NCI-H2107 (cell line): ENCODE data around the gene ZXDC.

Experiments
- DNase-seq: peaks from one replicate; lab custom pipeline; 2025; lab: John Stamatoyannopoulos, UW

Gene ZXDC

DNA sequence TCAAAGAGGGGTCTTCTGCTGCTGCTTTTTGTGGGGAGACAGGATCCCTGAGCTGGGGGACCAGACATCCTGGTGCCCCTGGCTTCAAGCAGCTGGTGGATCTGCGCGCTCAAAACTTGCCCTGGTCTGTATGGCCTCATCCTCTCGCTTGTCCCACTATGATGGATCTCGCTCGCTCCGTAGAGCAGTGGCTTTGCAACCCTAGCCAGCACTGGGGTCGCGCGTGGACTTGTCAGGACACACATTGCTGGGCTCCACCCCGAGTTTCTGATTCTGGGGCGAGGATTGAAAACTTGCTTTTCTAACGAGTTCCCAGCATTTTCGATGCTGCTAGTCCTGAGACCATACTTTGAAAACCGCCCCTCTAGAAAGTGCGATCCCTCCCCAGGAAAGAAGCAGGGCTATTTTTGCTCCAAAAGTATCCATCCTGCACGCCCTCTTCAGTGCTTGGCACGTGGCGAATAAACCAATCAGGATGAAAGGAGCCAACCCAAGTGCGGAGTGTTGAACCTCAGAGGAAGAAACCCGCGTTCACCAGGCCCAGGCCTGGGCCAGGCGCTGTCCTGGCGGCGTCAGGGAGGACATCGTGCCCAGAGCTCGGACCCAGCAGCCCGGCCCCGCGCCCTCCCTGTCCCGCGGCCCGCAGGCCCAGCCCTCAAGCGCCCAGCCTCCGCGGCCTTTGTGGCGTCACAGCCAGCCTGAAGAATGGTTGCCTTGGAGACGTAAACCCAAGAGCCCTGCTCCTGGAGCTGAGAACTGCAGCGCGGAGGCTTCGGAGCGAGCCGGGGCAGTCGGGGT, 81.3 kb downstream of the ZXDC start, which contains the start of gene CFAP100:
CFAP100 (plus strand) TSS at position 731 of the 798 bp plus-strand sequence. CDS start 1,092 bp downstream, outside the sequence.
- no peak for DNase-seq

DNA sequence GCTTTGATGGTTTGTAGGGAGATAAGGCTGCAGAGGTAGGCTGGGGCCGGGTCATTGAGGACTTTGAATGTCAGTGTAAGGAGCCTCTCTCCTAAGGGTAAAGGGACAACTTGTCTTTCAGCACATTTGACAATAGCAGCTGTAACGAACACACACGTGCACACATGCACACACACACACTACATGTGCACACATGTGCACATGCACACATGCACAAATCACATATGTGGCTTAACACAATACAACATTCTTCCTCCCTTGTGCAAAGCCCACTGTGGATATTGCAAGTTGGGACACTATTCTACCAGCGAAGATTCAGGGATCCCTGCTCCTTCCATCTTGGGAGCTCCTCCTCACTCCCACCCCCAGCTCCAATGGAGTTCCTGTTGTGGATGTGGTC, 82.1 kb downstream of the ZXDC start:
- no peak for DNase-seq

DNA sequence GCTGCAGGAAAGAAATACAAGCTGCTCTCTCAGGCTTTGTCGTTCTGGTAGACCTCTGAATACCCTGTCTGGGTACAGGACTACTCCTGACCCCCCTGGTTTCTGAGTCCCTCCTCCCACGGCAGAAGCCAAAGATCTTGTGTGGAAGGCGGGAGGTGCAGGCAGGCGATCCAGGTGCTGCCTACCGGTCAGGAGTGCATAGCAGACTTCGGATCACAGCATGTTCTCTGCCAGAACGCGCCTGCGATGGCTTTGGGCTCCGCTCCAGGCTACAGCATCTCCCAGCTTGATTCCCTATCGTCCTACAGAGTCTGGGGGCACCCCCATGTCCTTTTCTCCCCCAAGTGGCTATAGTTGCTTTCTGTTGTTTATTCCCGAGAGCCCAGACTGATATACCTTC, 83.4 kb downstream of the ZXDC start:
- no peak for DNase-seq

- no peak for DNase-seq
These were observed 84.1 kb downstream of the ZXDC start for GRCh38 chr3:126391631-126392030.

DNA sequence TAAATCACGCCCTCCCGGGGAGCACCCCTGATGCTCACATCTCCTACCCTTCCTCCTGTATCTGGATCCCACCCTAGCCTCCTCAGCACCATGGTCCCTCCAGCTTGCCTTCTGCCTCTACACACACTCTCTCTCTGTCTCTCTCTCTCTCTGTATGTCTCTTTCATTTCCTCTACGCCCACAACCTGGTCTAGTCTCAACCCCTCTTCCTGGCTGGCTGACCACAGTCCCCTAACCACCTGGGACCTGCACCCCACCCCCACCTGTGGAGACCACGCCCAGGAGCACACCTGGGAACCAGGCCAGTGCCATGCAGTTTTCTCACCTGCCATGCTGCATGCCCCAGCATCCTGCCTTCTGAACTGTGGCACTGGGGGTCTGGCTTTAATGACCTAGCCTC, 84.9 kb downstream of the ZXDC start:
- DNase-seq, result no peak

DNA sequence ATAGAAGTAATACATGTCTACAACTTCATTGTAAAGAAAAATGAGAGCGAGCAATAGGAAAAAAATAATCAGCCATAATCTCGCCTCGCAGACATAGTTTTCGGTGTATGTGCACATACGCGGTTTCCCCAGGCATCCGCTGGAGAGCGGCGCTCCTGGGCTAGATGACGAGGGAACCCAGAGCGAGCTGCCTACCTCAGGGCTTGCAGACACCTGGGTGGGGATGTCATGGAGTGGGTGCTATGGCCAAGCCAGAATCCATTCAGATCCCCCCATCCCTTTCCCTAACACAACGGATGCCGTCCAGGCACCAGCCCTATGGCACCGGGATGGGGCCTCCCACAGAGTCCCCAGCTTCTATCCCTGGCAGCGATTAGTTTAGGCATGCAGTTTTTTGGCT, 85.5 kb downstream of the ZXDC start:
- DNase-seq, result no peak

DNA sequence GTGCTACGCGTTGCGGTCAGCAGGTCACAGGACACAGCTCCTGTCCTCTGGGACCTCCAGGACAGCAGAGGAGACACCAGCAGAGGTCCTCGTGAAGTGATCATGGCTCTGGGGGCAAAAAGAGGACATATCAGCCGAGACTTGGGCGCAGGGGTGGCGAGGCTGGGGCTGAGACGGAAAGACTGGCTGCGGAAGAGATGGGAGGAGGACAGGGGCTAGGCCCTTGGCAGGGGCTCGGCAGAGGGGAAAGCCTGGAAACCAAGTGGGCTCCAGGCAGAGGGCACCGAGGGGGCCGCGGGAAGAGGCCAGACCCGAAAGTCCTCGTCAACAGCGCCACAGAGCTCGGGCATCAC, 85.9 kb downstream of the ZXDC start:
- no peak for DNase-seq

GRCh38 chr3:126389112-126389793, 86.4 kb downstream of the ZXDC start:
- peak; percentile 29 for DNase-seq
